ENCODE data around the gene RNF207.

The RNF207 gene

DNA sequence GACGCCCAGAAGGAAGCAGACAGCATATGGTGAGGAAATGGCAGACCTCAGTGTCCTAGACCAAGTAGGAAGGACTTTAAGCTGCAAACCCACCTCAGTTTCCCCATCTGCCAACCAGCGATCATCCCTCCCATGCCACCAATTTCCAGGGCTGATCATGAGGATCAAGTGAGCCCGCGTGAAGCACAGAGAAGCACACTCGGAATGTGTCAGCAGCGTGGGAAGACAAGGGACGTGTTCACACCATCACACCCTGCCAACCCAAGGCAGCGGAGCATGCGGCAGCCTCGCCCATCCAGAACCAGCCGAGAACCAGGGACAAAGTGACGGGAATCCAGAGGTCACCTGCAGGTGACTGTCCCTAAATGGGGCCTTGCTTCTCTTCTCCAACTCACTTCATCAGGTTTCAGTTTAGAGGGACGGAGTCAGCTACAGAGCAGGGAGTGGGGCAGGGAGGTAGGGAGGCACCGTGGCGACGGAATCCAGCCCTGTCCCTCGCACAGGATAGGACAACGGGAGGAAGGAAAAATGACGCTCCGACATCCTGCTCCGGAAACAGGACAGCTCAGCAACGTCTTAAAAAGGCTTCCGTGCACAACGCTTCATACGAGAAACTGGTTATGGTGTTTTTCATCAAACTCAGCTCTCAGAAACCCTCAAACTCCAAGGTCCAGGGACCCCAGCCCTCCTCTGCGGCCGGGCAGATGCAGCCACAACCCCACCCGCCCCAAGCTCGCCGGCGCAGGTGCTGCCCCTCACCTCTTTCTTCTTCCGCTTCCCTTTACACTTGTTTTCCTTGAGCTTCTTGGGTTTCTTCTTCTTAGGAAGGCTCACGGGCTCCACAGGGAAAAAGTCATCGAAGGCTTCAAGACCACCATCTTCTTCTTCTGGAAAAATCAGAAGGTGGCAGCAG is 38.3 kb upstream of the RNF207 start:
- DNase-seq (ENCODE audit: low read depth): no peak
- TF ChIP-seq, protein P1, sequence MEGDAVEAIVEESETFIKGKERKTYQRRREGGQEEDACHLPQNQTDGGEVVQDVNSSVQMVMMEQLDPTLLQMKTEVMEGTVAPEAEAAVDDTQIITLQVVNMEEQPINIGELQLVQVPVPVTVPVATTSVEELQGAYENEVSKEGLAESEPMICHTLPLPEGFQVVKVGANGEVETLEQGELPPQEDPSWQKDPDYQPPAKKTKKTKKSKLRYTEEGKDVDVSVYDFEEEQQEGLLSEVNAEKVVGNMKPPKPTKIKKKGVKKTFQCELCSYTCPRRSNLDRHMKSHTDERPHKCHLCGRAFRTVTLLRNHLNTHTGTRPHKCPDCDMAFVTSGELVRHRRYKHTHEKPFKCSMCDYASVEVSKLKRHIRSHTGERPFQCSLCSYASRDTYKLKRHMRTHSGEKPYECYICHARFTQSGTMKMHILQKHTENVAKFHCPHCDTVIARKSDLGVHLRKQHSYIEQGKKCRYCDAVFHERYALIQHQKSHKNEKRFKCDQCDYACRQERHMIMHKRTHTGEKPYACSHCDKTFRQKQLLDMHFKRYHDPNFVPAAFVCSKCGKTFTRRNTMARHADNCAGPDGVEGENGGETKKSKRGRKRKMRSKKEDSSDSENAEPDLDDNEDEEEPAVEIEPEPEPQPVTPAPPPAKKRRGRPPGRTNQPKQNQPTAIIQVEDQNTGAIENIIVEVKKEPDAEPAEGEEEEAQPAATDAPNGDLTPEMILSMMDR (conservative IDR thresholded peaks at IDR 0.05; ENCODE audit: control insufficient read depth, insufficient read depth, low read depth, low read length): no peak
- no peak overlapping the region for H3K4me3 ChIP-seq (ENCODE audit: control insufficient read depth, low read depth, low read length)

DNA sequence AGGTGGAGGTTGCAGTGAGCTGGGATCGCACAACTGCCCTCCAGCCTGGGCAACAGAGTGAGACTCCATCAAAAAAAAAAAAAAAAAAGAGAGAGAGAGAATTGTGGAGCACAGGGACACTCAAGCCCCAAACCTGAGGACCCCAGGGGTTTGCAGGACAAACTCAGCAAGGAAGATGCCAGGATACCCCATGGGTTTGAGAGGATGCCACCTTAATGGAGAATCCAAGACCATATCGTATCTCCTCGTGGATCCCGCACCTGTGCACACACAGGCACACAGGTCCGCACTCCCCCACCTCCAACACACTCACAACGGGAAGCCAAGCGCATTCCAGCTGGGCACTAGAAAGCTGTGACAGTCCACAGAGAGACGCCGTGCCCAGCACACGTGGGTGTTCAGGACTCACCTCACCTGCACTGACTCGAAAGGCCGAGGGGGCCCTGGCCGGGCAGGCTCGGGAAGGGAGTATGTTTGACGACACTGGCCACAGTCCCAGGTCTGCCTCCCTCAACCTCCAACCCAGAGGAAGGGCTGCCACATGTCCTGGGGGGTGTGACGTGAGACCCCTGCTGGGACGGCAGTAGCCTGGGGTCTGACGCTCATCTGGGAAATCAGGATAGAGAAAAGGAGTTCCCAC is 36.9 kb upstream of the RNF207 start:
- DNase-seq (ENCODE audit: low read depth): no peak
- H3K4me3 ChIP-seq (ENCODE audit: control insufficient read depth, low read depth, low read length): no peak overlapping the region
- TF ChIP-seq, protein P1 (conservative IDR thresholded peaks at IDR 0.05; ENCODE audit: control insufficient read depth, insufficient read depth, low read depth, low read length): no peak

DNA sequence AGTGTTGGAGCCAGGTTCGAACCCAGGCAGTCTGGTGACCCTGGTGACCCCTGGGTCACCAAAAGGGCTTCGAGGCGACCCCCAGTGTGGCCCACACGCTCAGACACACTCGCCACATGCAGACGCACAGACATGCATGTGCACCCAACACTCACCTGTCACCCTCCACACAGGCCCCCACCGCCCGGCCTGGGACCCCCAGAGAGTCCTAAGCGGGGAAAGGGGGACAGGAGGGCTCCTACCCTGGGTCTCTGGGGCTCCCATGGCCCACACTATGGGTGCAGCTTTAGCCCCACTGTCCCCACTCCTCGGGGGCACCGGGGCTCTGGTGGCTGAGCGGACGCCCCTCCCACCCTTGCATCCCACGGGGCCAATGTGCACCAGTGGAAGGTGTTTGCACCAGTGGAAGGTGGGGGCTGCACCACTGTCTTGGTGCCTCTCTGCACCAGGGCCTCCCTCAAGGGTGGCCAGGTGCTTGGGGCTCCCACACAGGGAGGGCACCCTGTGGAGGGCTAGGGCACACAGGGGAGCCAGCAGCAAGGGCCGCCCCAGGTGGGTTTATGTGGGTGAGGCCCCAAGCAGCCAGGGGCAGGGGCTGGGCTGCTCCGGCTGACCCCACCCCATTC is 35.7 kb upstream of the RNF207 start:
- TF ChIP-seq, protein P1 (conservative IDR thresholded peaks at IDR 0.05; ENCODE audit: control insufficient read depth, insufficient read depth, low read depth, low read length): no peak
- H3K4me3 ChIP-seq (ENCODE audit: control insufficient read depth, low read depth, low read length): no peak overlapping the region
- no peak for DNase-seq (ENCODE audit: low read depth)

DNA sequence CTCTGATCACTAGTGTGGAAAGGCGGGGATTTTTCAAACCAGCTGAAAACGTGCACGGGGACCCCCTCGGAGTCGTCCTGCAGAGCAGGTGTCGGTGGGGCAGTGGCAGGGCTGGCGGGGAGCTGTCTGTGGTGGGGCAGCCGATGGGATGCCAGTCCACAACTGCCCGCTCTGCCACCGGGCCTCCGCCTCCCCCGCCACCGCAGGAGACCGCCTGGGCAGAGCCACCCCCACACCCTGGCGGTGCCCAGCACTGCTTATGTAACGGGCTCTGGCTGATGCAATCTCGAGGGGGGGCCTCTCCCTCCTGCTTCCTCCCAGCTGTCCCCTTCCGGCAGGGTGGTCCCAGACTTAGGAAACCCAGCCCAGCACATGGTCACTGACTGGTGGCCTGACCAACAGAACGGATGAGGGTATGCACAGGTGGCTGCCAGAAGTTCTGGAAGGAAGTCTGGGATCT is 35.1 kb upstream of the RNF207 start:
- no peak for DNase-seq (ENCODE audit: low read depth)
- TF ChIP-seq, protein P1 (conservative IDR thresholded peaks at IDR 0.05; ENCODE audit: control insufficient read depth, insufficient read depth, low read depth, low read length): no peak
- H3K4me3 ChIP-seq (ENCODE audit: control insufficient read depth, low read depth, low read length): no peak overlapping the region

DNA sequence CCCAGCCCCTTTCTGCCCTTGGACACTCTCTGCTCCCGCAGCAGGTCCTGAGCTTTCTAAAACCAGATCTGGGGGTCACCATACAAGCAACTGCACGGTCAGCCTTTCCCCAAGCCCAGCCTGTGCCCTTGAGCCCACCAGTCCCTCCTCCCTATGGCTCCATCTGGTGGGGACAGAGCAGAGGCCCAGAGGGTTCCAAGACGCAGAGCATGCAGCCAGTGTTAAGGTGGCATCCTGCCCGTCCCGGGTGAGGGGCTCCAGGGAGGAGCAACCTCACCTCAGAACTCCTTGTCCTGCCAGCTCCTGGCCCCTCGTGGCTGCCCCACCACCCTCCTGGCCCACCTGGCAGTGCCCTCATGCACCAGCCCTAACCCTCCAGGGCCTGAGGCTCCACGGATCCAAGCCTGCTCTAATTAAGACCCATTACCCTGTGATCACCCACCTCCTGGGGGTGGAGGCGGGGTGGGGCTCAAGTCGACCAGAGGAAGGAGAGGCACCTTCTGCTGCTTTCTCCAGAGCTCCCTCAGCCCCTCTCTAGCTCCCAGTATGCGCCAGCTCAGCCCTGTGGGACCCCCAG is 34.3 kb upstream of the RNF207 start:
- no peak for DNase-seq (ENCODE audit: low read depth)

DNA sequence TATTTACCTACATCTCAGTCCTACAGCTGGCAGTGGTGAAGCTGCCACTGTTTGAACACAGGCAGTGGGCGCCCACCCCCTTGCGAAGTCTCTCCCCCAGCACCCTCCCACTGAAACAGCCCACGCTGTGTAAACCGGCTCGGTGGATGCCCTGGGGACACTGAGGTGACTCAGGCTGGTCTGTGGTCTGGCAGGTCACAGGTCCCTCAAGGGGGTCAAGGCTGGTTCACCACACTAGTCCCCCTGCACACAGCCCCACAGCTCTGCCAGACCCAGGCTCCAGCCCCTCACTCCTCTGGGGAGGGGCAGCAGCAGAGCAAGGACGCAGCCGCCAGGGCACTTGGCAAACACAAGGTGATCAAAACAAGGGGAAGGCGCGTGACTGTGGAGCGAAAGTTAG is 33.4 kb upstream of the RNF207 start:
- DNase-seq (ENCODE audit: low read depth): no peak
- H3K4me3 ChIP-seq (ENCODE audit: control insufficient read depth, low read depth, low read length): no peak overlapping the region
- TF ChIP-seq, protein P1 (conservative IDR thresholded peaks at IDR 0.05; ENCODE audit: control insufficient read depth, insufficient read depth, low read depth, low read length): no peak

More for the DNA sequence above, 34.3 kb upstream of the RNF207 start:
- H3K4me3 ChIP-seq (ENCODE audit: control insufficient read depth, low read depth, low read length): no peak overlapping the region
- TF ChIP-seq, protein P1 (conservative IDR thresholded peaks at IDR 0.05; ENCODE audit: control insufficient read depth, insufficient read depth, low read depth, low read length): peak; percentile 38

All from fibroblast of mammary gland (primary cell).